IMR-90 (cell line): ENCODE results near the gene FOXM1. TPM values are rescaled to one million over a fixed set of nuclear protein-coding genes. Genes with fewer than 3 reads are reported as not detected.

Experiments used
- ATAC-seq: fragments of 200-7000 bp; cut with Tn5 transposase; 2 replicates; pipeline ENCODE4 v1.9.1; 2020; ENCODE audit warnings: low read depth, mild to moderate bottlenecking, moderate library complexity
- BruUV-seq: library from RNA; stranded (reverse); fragments of 400-500 nt; replicated peaks from 2 replicates; lab custom pipeline; 2021; lab: Mats Ljungman, UMichigan
- CTCF ChIA-PET: fragments of 300-600 bp; formaldehyde crosslinking; extraction: SDS; loops from one replicate; lab custom pipeline; 2021; ENCODE audit warnings: antibody characterized with exemption; lab: Yijun Ruan, JAX
- POLR2A ChIA-PET: fragments of 300-600 bp; sonication (Branson Sonifier 250); formaldehyde crosslinking; loops from one replicate; lab custom pipeline; 2022; ENCODE audit warnings: antibody characterized with exemption; ENCODE audit not compliant: unreplicated experiment; lab: Charles Lee
- DNase-seq: peaks from one replicate; pipeline ENCODE4 v3.0.0; 2013
- H2AFZ ChIP-seq: replicated peaks from 2 replicates; pipeline ENCODE3; 2013; ENCODE audit warnings: low read length, mild to moderate bottlenecking; ENCODE audit not compliant: poor library complexity
- H2AK5ac ChIP-seq: 2 replicates; pipeline ENCODE4 v1.6.1; 2013; ENCODE audit warnings: low read depth, low read length, inconsistent platforms
- H2AK9ac ChIP-seq: replicated peaks from 2 replicates; pipeline ENCODE3; 2013; ENCODE audit warnings: mild to moderate bottlenecking, low read depth, low read length, moderate library complexity; ENCODE audit not compliant: poor library complexity
- H2BK120ac ChIP-seq: 2 replicates; pipeline ENCODE4 v1.6.1; 2013; ENCODE audit warnings: low read depth, low read length, inconsistent platforms
- H2BK15ac ChIP-seq: 3 replicates; pipeline ENCODE4 v1.6.1; 2013; ENCODE audit warnings: low read depth, low read length, inconsistent platforms
- H2BK20ac ChIP-seq: 2 replicates; pipeline ENCODE4 v1.6.1; 2013; ENCODE audit warnings: low read depth, mild to moderate bottlenecking, inconsistent platforms, low read length, moderate library complexity
- H2BK5ac ChIP-seq: 2 replicates; pipeline ENCODE4 v1.6.1; 2013; ENCODE audit warnings: mild to moderate bottlenecking, low read depth, low read length, inconsistent platforms; ENCODE audit not compliant: poor library complexity, severe bottlenecking
- H3K14ac ChIP-seq: replicated peaks from 2 replicates; pipeline ENCODE4 v1.6.1; 2013; ENCODE audit warnings: low read depth, low read length, inconsistent platforms
- H3K18ac ChIP-seq: 2 replicates; pipeline ENCODE4 v1.6.1; 2013; ENCODE audit warnings: low read depth, low read length, control low read depth
- H3K23ac ChIP-seq: 2 replicates; pipeline ENCODE4 v1.6.1; 2013; ENCODE audit warnings: low read depth, low read length, inconsistent platforms
- H3K27ac ChIP-seq: 2 replicates; pipeline ENCODE4 v1.5.1; 2013; ENCODE audit warnings: mild to moderate bottlenecking, control low read depth, low read length; ENCODE audit not compliant: insufficient read depth
- H3K27me3 ChIP-seq: 2 replicates; pipeline ENCODE4 v1.6.1; 2013; ENCODE audit warnings: low read length; ENCODE audit not compliant: control insufficient read depth, insufficient read depth
- H3K36me3 ChIP-seq: 2 replicates; pipeline ENCODE4 v1.6.1; 2013; ENCODE audit warnings: low read length, mixed read lengths; ENCODE audit not compliant: control insufficient read depth, insufficient read depth
- H3K4ac ChIP-seq: 2 replicates; pipeline ENCODE4 v1.6.1; 2013; ENCODE audit warnings: low read depth, low read length, inconsistent platforms
- H3K4me1 ChIP-seq: 2 replicates; pipeline ENCODE4 v1.6.1; 2013; ENCODE audit warnings: low read length, mixed read lengths; ENCODE audit not compliant: control insufficient read depth, insufficient read depth
- H3K4me2 ChIP-seq: 2 replicates; pipeline ENCODE4 v1.6.1; 2013; ENCODE audit warnings: low read depth, mild to moderate bottlenecking, control low read depth, low read length, moderate library complexity
- H3K4me3 ChIP-seq: 2 replicates; pipeline ENCODE4 v1.5.1; 2013; ENCODE audit warnings: low read depth, mild to moderate bottlenecking, control low read depth, low read length, moderate library complexity; ENCODE audit not compliant: insufficient read depth
- H3K56ac ChIP-seq: 2 replicates; pipeline ENCODE4 v1.6.1; 2013; ENCODE audit warnings: low read length, inconsistent platforms; ENCODE audit not compliant: insufficient read depth; ENCODE audit errors: extremely low read depth
- H3K79me1 ChIP-seq, 2 experiments: 2 replicates each; pipeline ENCODE4 v1.6.1; 2013; ENCODE audit warnings: low read length in 2 of 2, inconsistent platforms in 1 of 2, low read depth in 1 of 2
- H3K9ac ChIP-seq: 2 replicates; pipeline ENCODE4 v1.6.1; 2013; ENCODE audit warnings: low read depth, low read length, control low read depth
- H3K9me1 ChIP-seq: 2 replicates; pipeline ENCODE4 v1.6.1; 2013; ENCODE audit warnings: low read length, inconsistent platforms; ENCODE audit not compliant: insufficient read depth
- H3K9me3 ChIP-seq: 2 replicates; pipeline ENCODE4 v1.6.1; 2013; ENCODE audit warnings: low read length; ENCODE audit not compliant: control insufficient read depth, insufficient read depth
- H4K20me1 ChIP-seq: 2 replicates; pipeline ENCODE4 v1.6.1; 2013; ENCODE audit warnings: low read length, inconsistent platforms; ENCODE audit not compliant: insufficient read depth
- H4K5ac ChIP-seq: 2 replicates; pipeline ENCODE4 v1.6.1; 2013; ENCODE audit warnings: mild to moderate bottlenecking, low read depth, low read length, control low read depth
- H4K8ac ChIP-seq, 2 experiments: 2 replicates each; pipeline ENCODE4 v1.6.1; 2013; ENCODE audit warnings: low read depth in 2 of 2, low read length in 2 of 2, control low read depth in 1 of 2, inconsistent platforms in 1 of 2
- H4K91ac ChIP-seq: 2 replicates; pipeline ENCODE4 v1.6.1; 2013; ENCODE audit warnings: low read depth, low read length, inconsistent platforms; ENCODE audit not compliant: insufficient read depth
- MAFK ChIP-seq: IDR thresholded peaks from 2 replicates; pipeline ENCODE4 v1.6.1; 2012; ENCODE audit warnings: low read depth, low read length, improper control_type of control experiment
- MXI1 ChIP-seq: IDR thresholded peaks from 2 replicates; pipeline ENCODE4 v1.6.1; 2012; ENCODE audit warnings: low read depth, mild to moderate bottlenecking, low read length, moderate library complexity, borderline replicate concordance
- WGBS, 2 experiments: methylation state at CpG; one replicate each; pipeline versions ENCODE4 v1.1.5 to v1.1.7; 2013; ENCODE audit warnings: missing lambda C conversion rate in 2 of 2; ENCODE audit not compliant: insufficient read length in 1 of 2; ENCODE audit errors: extremely low coverage in 2 of 2; 5-methylcytosine and 5-hydroxymethylcytosine counted together
- dilution Hi-C: fragments of 300-500 bp; cut with HindIII; formaldehyde crosslinking; loops from one replicate; pipeline ENCODE4 v1.14.3; 2018; ENCODE audit warnings: low sequenced_read_pairs; ENCODE audit not compliant: unreplicated experiment
- in situ Hi-C: fragments of 300-500 bp; cut with MboI; formaldehyde crosslinking; loops from 3 replicates; pipeline ENCODE4 v1.14.3; 2019; ENCODE audit warnings: low sequenced_read_pairs, inconsistent platforms, mixed read lengths
- intact Hi-C: fragments of 100-400 bp; cut with micrococcal nuclease; formaldehyde crosslinking; loops from 2 replicates; pipeline ENCODE4 v1.10.0; 2022
- polyA plus RNA-seq, 3 experiments: library from polyadenylated mRNA; depleted of rRNA; stranded (reverse); fragments of >200 nt; gene quantifications; 2 replicates each; pipeline ENCODE4 v1.2.3, GENCODE V29; 2012; ENCODE audit warnings: low replicate concordance in 1 of 3
- total RNA-seq: library from RNA; depleted of rRNA; stranded (reverse); fragments of >200 nt; gene quantifications from 2 replicates; pipeline ENCODE4 v1.2.3, GENCODE V29; 2012

Gene FOXM1
- total and polyA plus RNA-seq, 2 of the 4 experiments (the other 2 are of a cell fraction) = 14.9 to 29.3 TPM

DNA sequence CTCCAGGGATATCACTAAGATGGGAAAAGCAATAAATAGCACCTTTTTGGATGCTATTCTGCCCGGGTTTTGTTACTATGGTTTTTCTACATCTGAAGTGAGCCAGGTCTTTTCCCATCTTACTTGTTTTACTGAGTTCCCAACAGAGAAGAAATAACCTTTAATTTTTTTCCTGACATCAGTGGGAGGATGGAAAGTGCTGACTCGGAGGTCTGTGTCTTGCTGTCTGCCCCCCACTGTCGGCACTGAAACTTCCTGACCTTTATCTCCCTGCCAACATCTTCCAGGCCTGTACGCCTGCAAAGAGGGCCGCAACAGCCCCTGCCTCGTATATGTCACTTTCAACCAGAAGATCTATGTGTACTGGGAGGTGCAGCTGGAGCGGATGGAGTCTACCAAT, 53.5 kb downstream of the FOXM1 start:
- in situ Hi-C loops (no loop called here), dilution Hi-C loops (no loop called here)
- no peak overlapping the region for H3K23ac ChIP-seq

More for the DNA sequence above, 53.5 kb downstream of the FOXM1 start:
- ATAC-seq = no peak
- BruUV-seq = no TSS peak
- H3K79me1 ChIP-seq = no peaks in the 10 kb centered on the region
- H3K4me3 ChIP-seq = no peak overlapping the region
- no peak overlapping the region for H3K56ac ChIP-seq
- no peak overlapping the region for H2AFZ ChIP-seq
- peak; percentile 91 for TF ChIP-seq MAFK
- no peak for TF ChIP-seq MXI1
- no peak overlapping the region for H2BK5ac ChIP-seq
- CTCF ChIA-PET = no interaction called here
- H2BK120ac ChIP-seq = no peak overlapping the region
- no peaks in the 10 kb centered on the region for H3K4me1 ChIP-seq
- no peak overlapping the region for H2AK9ac ChIP-seq
- H4K20me1 ChIP-seq = no peaks in the 10 kb centered on the region
- no peak for DNase-seq
- no peak overlapping the region for H3K4ac ChIP-seq
- H3K27ac ChIP-seq = no peak overlapping the region
- H3K36me3 ChIP-seq = peaks cover 75% of the 10 kb centered on the region
- H2BK20ac ChIP-seq = no peak overlapping the region
- H3K9ac ChIP-seq = no peak overlapping the region
- H2AK5ac ChIP-seq = no peak overlapping the region
- H2BK15ac ChIP-seq = no peak overlapping the region
- H3K4me2 ChIP-seq = no peak overlapping the region
- H3K27me3 ChIP-seq = no peaks in the 10 kb centered on the region
- no peaks in the 10 kb centered on the region for H3K9me1 ChIP-seq
- 100% methylated on average over 1 of the region's 7 CpGs; no CpG with 5 or more reads in 1 of the 2 experiments for WGBS, 2 experiments
- H4K8ac ChIP-seq = no peak overlapping the region
- no peak overlapping the region for H3K14ac ChIP-seq
- POLR2A ChIA-PET = no interaction called here
- no peak overlapping the region for H4K91ac ChIP-seq
- intact Hi-C loops = no loop called here
- H3K18ac ChIP-seq = no peak overlapping the region
- no peaks in the 10 kb centered on the region for H3K9me3 ChIP-seq
- no peak overlapping the region for H4K5ac ChIP-seq
